Tibial artery (tissue), 4 donors: ENCODE results near the gene IWS1.
A peak's percentile ranks its signal among the peaks of the same experiment; 100 is the strongest.

ENCODE experiments used
- DNase-seq, 2 donors: peaks; one replicate each; pipeline ENCODE4 v3.0.0-alpha.2; 2019
- H3K27ac ChIP-seq, 2 donors: fragments of 200-600 bp; sonication (generic) in 1 of 2; 1 replicate in 1 of 2; 2 replicates in 1 of 2; pipeline ENCODE4 v1.5.1; 2018 to 2019; ENCODE audit warnings: mild to moderate bottlenecking in 1 of 2
- H3K27me3 ChIP-seq, 2 donors: fragments of 200-600 bp; sonication (generic) in 1 of 2; one replicate each; pipeline versions ENCODE4 v1.5.1 to v1.6.0; 2016 to 2019
- H3K36me3 ChIP-seq, 3 donors: fragments of 200-600 bp; sonication (generic) in 2 of 3; one replicate each; pipeline ENCODE4 v1.5.1; 2016 to 2019; ENCODE audit warnings: mild to moderate bottlenecking in 2 of 3
- H3K4me1 ChIP-seq, 4 donors: fragments of 200-600 bp; sonication (generic) in 2 of 4; 1 replicate in 3 of 4; 2 replicates in 1 of 4; pipeline ENCODE4 v1.5.1; 2016 to 2019
- H3K4me3 ChIP-seq, 2 donors: fragments of 200-600 bp; sonication (generic) in 1 of 2; 1 replicate in 1 of 2; 2 replicates in 1 of 2; pipeline ENCODE4 v1.5.1; 2018 to 2019; ENCODE audit warnings: mild to moderate bottlenecking in 2 of 2
- H3K9me3 ChIP-seq, 3 donors: fragments of 200-600 bp; sonication (generic) in 1 of 3; one replicate each; pipeline ENCODE4 v1.5.1; 2016 to 2019
- intact Hi-C: fragments of 100-400 bp; cut with DNase I; formaldehyde crosslinking; loops from one replicate; pipeline ENCODE4 v1.15.0; 2023; ENCODE audit warnings: low total_unique reads
- TF ChIP-seq, protein P1 (sequence below), 2 experiments: fragments of 200-600 bp in 1 of 2; fragments of 450-650 bp in 1 of 2; IDR thresholded peaks; one replicate each; pipeline ENCODE4 v1.5.1; 2017 to 2019; ENCODE audit warnings: antibody characterized with exemption in 2 of 2, mild to moderate bottlenecking in 1 of 2, moderate library complexity in 1 of 2

IWS1 gene

DNA sequence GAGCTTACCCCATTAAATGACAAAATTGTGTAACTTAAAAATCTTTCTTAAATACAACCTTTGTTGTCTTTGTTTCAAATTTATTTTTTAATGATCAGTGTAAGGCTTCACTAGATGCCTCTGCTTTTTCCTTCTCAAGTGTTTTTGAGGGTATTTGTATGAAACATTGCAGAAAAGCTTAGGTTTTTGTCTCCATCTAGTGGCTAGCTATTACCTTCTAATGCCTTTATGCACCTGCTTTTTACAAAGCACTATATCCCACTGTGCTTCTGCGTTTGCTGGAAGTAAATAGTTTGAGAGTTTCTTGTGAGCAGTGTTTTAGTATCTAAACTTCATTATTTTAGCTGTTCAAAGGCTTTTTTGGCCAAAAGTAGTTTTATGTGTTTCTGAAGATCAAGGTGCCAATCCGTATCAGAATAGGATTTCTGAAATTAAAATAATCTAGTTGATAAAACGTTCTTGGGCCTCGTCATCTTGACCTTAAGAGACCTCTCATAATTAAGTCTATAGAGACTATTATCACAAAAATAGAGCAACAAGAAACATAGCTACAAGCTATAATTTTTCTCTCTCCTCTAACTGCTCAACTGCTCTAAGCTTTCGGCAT, 47.0 kb downstream of the IWS1 start:
- intact Hi-C loops: loop anchor here (5.0 kb wide), 1 partner anchor 152 kb away; no protein-coding TSS in a partner anchor
- no peak overlapping the region for H3K4me3 ChIP-seq
- no peaks in the 10 kb centered on the region for H3K4me1 ChIP-seq
- H3K36me3 ChIP-seq: peaks cover 23 to 41% (median 34%) of the 10 kb centered on the region in 3 donors
- TF ChIP-seq, protein P1, sequence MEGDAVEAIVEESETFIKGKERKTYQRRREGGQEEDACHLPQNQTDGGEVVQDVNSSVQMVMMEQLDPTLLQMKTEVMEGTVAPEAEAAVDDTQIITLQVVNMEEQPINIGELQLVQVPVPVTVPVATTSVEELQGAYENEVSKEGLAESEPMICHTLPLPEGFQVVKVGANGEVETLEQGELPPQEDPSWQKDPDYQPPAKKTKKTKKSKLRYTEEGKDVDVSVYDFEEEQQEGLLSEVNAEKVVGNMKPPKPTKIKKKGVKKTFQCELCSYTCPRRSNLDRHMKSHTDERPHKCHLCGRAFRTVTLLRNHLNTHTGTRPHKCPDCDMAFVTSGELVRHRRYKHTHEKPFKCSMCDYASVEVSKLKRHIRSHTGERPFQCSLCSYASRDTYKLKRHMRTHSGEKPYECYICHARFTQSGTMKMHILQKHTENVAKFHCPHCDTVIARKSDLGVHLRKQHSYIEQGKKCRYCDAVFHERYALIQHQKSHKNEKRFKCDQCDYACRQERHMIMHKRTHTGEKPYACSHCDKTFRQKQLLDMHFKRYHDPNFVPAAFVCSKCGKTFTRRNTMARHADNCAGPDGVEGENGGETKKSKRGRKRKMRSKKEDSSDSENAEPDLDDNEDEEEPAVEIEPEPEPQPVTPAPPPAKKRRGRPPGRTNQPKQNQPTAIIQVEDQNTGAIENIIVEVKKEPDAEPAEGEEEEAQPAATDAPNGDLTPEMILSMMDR (IDR thresholded peaks at IDR 0.05): peak; percentile 64 to 79
- no peak overlapping the region for H3K27ac ChIP-seq
- no peaks in the 10 kb centered on the region for H3K9me3 ChIP-seq
- DNase-seq: no peak
- H3K27me3 ChIP-seq: no peaks in the 10 kb centered on the region

DNA sequence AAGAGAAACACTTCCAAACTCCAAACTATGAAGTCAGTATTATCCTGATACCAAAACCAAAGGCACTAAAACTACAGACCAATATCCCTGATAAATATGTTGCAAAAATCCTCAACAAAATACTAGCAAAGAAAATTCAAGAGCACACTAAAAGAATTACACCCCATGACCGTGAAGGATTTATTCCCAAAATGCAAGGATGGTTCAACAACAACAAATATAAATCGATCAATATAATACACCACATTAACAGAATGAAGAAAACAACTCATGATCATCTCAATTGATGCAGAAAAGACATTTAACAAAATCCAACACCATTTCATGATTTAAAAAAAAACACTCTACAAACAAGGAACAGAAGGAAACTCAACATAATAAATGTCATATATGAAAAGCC, 50.5 kb downstream of the IWS1 start:
- no peak overlapping the region for H3K27ac ChIP-seq
- H3K9me3 ChIP-seq: no peaks in the 10 kb centered on the region
- H3K4me1 ChIP-seq: no peaks in the 10 kb centered on the region
- no peak overlapping the region for H3K4me3 ChIP-seq
- H3K36me3 ChIP-seq: peaks cover 6 to 11% (median 9%) of the 10 kb centered on the region in 3 donors
- no peaks in the 10 kb centered on the region for H3K27me3 ChIP-seq
- no peak for DNase-seq
- intact Hi-C loops: loop anchor here (5.0 kb wide), 1 partner anchor 148 kb away; no protein-coding TSS in a partner anchor
- TF ChIP-seq, protein P1 (IDR thresholded peaks at IDR 0.05): no peak

DNA sequence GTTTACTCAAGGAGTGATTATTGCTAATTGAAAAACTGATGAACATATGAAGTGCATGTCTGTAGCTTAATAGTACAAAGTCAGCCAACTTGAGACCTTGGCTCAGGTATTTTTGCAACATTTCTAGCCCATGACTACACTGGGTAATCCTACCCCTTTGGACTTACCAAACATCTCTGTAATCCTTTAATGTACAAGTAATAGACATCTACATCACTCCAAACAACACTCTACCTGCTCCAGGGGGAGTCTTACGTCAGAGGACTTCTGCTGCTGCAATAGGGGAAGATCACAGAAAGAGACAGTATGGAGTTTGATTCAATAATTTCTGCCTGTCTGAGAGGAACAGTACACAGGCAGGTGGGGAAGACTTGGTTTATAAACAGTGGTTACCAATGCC, 54.0 kb downstream of the IWS1 start:
- Histone ChIP-seq H3K27me3 (no peaks in the 10 kb centered on the region), H3K4me1 (no peaks in the 10 kb centered on the region), H3K27ac (no peak overlapping the region), H3K9me3 (no peaks in the 10 kb centered on the region), H3K4me3 (no peak overlapping the region), H3K36me3 (peaks cover 0 to 18% (median 8%) of the 10 kb centered on the region in 3 donors)
- DNase-seq: no peak
- TF ChIP-seq, protein P1 (IDR thresholded peaks at IDR 0.05): no peak
- intact Hi-C loops: no loop called here

DNA sequence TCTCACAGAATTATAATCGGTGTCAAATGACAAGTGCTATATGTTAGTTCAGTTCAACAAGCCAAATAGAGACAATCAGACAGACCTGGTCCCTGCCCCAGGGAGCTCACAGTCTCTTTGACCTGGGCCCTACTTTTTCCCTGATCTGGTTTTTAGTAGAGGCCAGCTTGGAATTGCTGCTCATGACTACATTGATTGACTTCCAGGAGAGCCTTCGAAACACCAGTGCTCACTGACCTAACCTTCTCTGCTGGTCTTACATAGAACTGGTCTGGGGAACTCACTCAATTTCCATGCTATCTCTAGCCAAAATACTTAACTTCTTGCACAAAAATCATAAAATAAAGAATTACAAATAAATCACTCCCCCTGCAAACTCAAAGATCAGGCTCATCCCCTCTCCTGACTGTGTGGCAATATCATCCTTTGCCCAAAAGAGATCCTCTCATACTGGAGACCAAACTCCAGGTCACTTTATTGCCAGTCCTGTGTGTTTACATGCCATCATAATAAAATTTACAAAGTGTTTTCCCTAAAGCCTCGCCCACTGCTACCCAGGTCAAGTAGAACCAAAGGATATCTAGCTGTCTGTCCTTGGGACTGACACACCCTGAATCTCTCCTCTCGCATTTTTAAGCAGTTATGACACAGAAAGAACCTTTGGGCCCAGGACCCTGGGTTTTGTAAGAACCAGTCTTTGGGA, 54.9 kb downstream of the IWS1 start:
- TF ChIP-seq, protein P1 (IDR thresholded peaks at IDR 0.05): no peak
- intact Hi-C loops: no loop called here
- DNase-seq: no peak

GRCh38 chr2:127469974-127470373, 56.3 kb downstream of the IWS1 start:
- intact Hi-C loops: no loop called here
- TF ChIP-seq, protein P1 (IDR thresholded peaks at IDR 0.05): no peak

More for the DNA sequence above, 54.9 kb downstream of the IWS1 start:
- Histone ChIP-seq H3K27ac (no peak overlapping the region), H3K27me3 (no peaks in the 10 kb centered on the region), H3K4me3 (no peak overlapping the region), H3K9me3 (no peaks in the 10 kb centered on the region), H3K4me1 (no peaks in the 10 kb centered on the region), H3K36me3 (peaks cover 0 to 25% (median 8%) of the 10 kb centered on the region in 3 donors)

More at GRCh38 chr2:127469974-127470373, 56.3 kb downstream of the IWS1 start:
- no peaks in the 10 kb centered on the region for H3K9me3 ChIP-seq
- H3K27me3 ChIP-seq: no peaks in the 10 kb centered on the region
- H3K36me3 ChIP-seq: peaks cover 0 to 28% (median 8%) of the 10 kb centered on the region in 3 donors
- no peaks in the 10 kb centered on the region for H3K4me1 ChIP-seq
- DNase-seq: no peak
- no peak overlapping the region for H3K4me3 ChIP-seq
- H3K27ac ChIP-seq: no peak overlapping the region
